ENCODE data around the gene KERA. TPM values are rescaled to one million over a fixed set of nuclear protein-coding genes. Genes with fewer than 3 reads are reported as not detected.

KERA gene
- total RNA-seq, 1 experiment from 2014 or later: not detected

- Histone ChIP-seq H3T11ph (ENCODE audit: low read length) (no peak overlapping the region), H2BK5ac (ENCODE audit: insufficient read length, low read length) (no peak overlapping the region), H3K79me2 (ENCODE audit: insufficient read depth, low read length) (no peaks in the 10 kb centered on the region), H4K91ac (ENCODE audit: insufficient read length, low read depth, low read length) (no peak overlapping the region), H2AFZ (ENCODE audit: low read length) (no peak overlapping the region), H3K18ac (ENCODE audit: insufficient read length, low read depth, low read length) (no peak overlapping the region), H2BK12ac (ENCODE audit: insufficient read length, low read depth, low read length) (no peak overlapping the region), H4K5ac (ENCODE audit: insufficient read length, low read depth, low read length) (no peak overlapping the region), H3K23me2 (ENCODE audit: insufficient read length, low read depth, low read length, poor library complexity, severe bottlenecking) (no peaks in the 10 kb centered on the region), H2BK120ac (ENCODE audit: low read depth, low read length, poor library complexity, severe bottlenecking) (no peak overlapping the region), H3K27me3 (ENCODE audit: insufficient read depth, low read length) (no peaks in the 10 kb centered on the region), H3K4ac (ENCODE audit: low read depth, low read length) (no peak overlapping the region), H3K56ac (ENCODE audit: insufficient read length, low read depth, low read length) (no peak overlapping the region), H3K9ac (ENCODE audit: extremely low read depth, insufficient read length, low read length) (no peak overlapping the region), H3K23ac (ENCODE audit: insufficient read length, low read depth, low read length) (no peak overlapping the region), H2AK5ac (ENCODE audit: insufficient read length, low read length) (no peak overlapping the region), H3K9me3 (ENCODE audit: control insufficient read depth, low read depth, low read length) (no peaks in the 10 kb centered on the region), H3K79me1 (ENCODE audit: insufficient read depth, low read depth, low read length, poor library complexity, severe bottlenecking) (no peaks in the 10 kb centered on the region), H2BK15ac (ENCODE audit: low read depth, low read length) (no peak overlapping the region), H3K27ac (ENCODE audit: insufficient read length, low read depth, low read length) (no peak overlapping the region), H3K4me1 (ENCODE audit: insufficient read depth, low read length) (no peaks in the 10 kb centered on the region), H2BK20ac (ENCODE audit: low read depth, low read length, poor library complexity, severe bottlenecking) (no peak overlapping the region), H4K8ac (replicated peaks; ENCODE audit: insufficient read length, low read depth, low read length) (no peak overlapping the region), H4K20me1 (ENCODE audit: control insufficient read depth, insufficient read depth, insufficient read length) (no peaks in the 10 kb centered on the region), H3K4me2 (ENCODE audit: insufficient read depth, insufficient read length, low read length) (no peak overlapping the region), H3K14ac (ENCODE audit: insufficient read depth, low read length) (no peak overlapping the region)
- no peak for TF ChIP-seq CTCF (conservative IDR thresholded peaks at IDR 0.05)
- no CpG with 5 or more reads among the region's 1 CpG for WGBS (ENCODE audit: extremely low coverage, insufficient read length, low lambda C conversion rate)
- H3K4me1 Mint-ChIP-seq: peaks cover 0 to 3% of the 10 kb centered on the region in 2 experiments; a peak in 2 of 4 replicates
- no peaks in the 10 kb centered on the region for H3K27me3 Mint-ChIP-seq (ENCODE audit: low read depth)
- no peaks in the 10 kb centered on the region for H3K9me3 Mint-ChIP-seq
- no peaks in the 10 kb centered on the region for H3K36me3 Mint-ChIP-seq (ENCODE audit: insufficient read depth in 1 of 3, low read depth in 3 of 3)
- DNase-seq: no peak
- no peak overlapping the region for H3K27ac Mint-ChIP-seq
- no peak overlapping the region for H3K4me3 Mint-ChIP-seq
Measured at GRCh38 chr12:91040096-91040755, 17.6 kb downstream of the KERA start.

Measured in H9 (cell line).